NCI-H146 (cell line): ENCODE data around the gene RABGAP1.

Experiments
- DNase-seq: peaks from one replicate; lab custom pipeline; 2025; lab: John Stamatoyannopoulos, UW

The RABGAP1 gene

GRCh38 chr9:123046406-123047195 is 105.8 kb downstream of the RABGAP1 start:
- DNase-seq = no peak

- no peak for DNase-seq
Measured at GRCh38 chr9:123048748-123049147, 107.9 kb downstream of the RABGAP1 start.

GRCh38 chr9:123049589-123050222 is 108.9 kb downstream of the RABGAP1 start:
- DNase-seq = no peak

GRCh38 chr9:123053046-123053445 is 112.2 kb downstream of the RABGAP1 start:
- DNase-seq = no peak

- DNase-seq = no peak
Measured at GRCh38 chr9:123053711-123054110, 112.9 kb downstream of the RABGAP1 start.

- DNase-seq = no peak
Measured at GRCh38 chr9:123058834-123059233, 118.0 kb downstream of the RABGAP1 start.

- DNase-seq = no peak
Measured at GRCh38 chr9:123059472-123060220, 118.8 kb downstream of the RABGAP1 start.

- no peak for DNase-seq
Measured at GRCh38 chr9:123061216-123061615, 120.4 kb downstream of the RABGAP1 start.

GRCh38 chr9:123062351-123063176 is 121.7 kb downstream of the RABGAP1 start:
- DNase-seq = no peak

- DNase-seq = no peak
Measured at GRCh38 chr9:123063177-123063598, 122.4 kb downstream of the RABGAP1 start.

- no peak for DNase-seq
Measured at GRCh38 chr9:123063896-123064295, 123.1 kb downstream of the RABGAP1 start.

- no peak for DNase-seq
Measured at GRCh38 chr9:123064716-123065115, 123.9 kb downstream of the RABGAP1 start.

GRCh38 chr9:123065196-123065595 is 124.4 kb downstream of the RABGAP1 start:
- DNase-seq = no peak

GRCh38 chr9:123067136-123067535 is 126.3 kb downstream of the RABGAP1 start:
- no peak for DNase-seq

GRCh38 chr9:123069010-123069481 is 128.2 kb downstream of the RABGAP1 start:
- no peak for DNase-seq

- no peak for DNase-seq
Measured at GRCh38 chr9:123070198-123070597, 129.4 kb downstream of the RABGAP1 start.

- no peak for DNase-seq
Measured at GRCh38 chr9:123072407-123072995, 131.7 kb downstream of the RABGAP1 start.

GRCh38 chr9:123073441-123073840 is 132.6 kb downstream of the RABGAP1 start:
- DNase-seq = no peak

- no peak for DNase-seq
Measured at GRCh38 chr9:123073991-123074422, 133.2 kb downstream of the RABGAP1 start.

- DNase-seq = no peak
Measured at GRCh38 chr9:123074628-123075027, 133.8 kb downstream of the RABGAP1 start.

- DNase-seq = no peak
Measured at GRCh38 chr9:123080444-123080843, 139.6 kb downstream of the RABGAP1 start.
